Brain pericyte (primary cell): ENCODE results near the gene CNPY2.
"Not testable (repeated sequence)": the region's sequence is repeated elsewhere in the genome, so short reads cannot be mapped to it uniquely, and the experiment has no call there.

Experiments
- DNase-seq: peaks from one replicate; pipeline ENCODE4 v3.0.0-alpha.2; 2012; ENCODE audit warnings: low read depth, low spot score

The CNPY2 gene

GRCh38 chr12:56298828-56299227, 17.0 kb downstream of the CNPY2 start:
- DNase-seq: no peak

- DNase-seq: no peak
These were observed 18.4 kb downstream of the CNPY2 start for GRCh38 chr12:56297400-56297799.

GRCh38 chr12:56296295-56296694, 19.5 kb downstream of the CNPY2 start:
- no peak for DNase-seq

- no peak for DNase-seq
These were observed 22.0 kb downstream of the CNPY2 start for GRCh38 chr12:56293795-56294194.

- no peak for DNase-seq
These were observed 26.9 kb downstream of the CNPY2 start for GRCh38 chr12:56288705-56289387.

- DNase-seq: no peak
These were observed 29.6 kb downstream of the CNPY2 start for GRCh38 chr12:56286044-56286830.

GRCh38 chr12:56284263-56284662, 31.5 kb downstream of the CNPY2 start:
- not testable (repeated sequence) for DNase-seq

GRCh38 chr12:56282579-56282978, 33.2 kb downstream of the CNPY2 start:
- no peak for DNase-seq

GRCh38 chr12:56282030-56282429, 33.8 kb downstream of the CNPY2 start:
- DNase-seq: no peak

GRCh38 chr12:56280849-56281248, 34.9 kb downstream of the CNPY2 start:
- no peak for DNase-seq

- DNase-seq: no peak
These were observed 36.9 kb downstream of the CNPY2 start for GRCh38 chr12:56278905-56279304.

- no peak for DNase-seq
These were observed 41.5 kb downstream of the CNPY2 start for GRCh38 chr12:56274299-56274698.

GRCh38 chr12:56272468-56272867, 43.3 kb downstream of the CNPY2 start:
- not testable (repeated sequence) for DNase-seq

GRCh38 chr12:56271031-56271430, 44.8 kb downstream of the CNPY2 start:
- no peak for DNase-seq

GRCh38 chr12:56267443-56268071, 48.2 kb downstream of the CNPY2 start:
- no peak for DNase-seq

- peak; percentile 47 for DNase-seq
These were observed 48.9 kb downstream of the CNPY2 start, which contains the start of gene COQ10A for GRCh38 chr12:56266693-56267442. Gene COQ10A, plus strand, starts transcription at chr12:56266942. Its CDS starts 177 bp downstream, at chr12:56267119.

GRCh38 chr12:56266068-56266692, 49.6 kb downstream of the CNPY2 start:
- DNase-seq: not testable (repeated sequence)

GRCh38 chr12:56262955-56263354, 52.8 kb downstream of the CNPY2 start:
- not testable (repeated sequence) for DNase-seq

- no peak for DNase-seq
These were observed 54.1 kb downstream of the CNPY2 start for GRCh38 chr12:56261503-56262232.

GRCh38 chr12:56260921-56261320, 54.9 kb downstream of the CNPY2 start:
- no peak for DNase-seq

- no peak for DNase-seq
These were observed 55.4 kb downstream of the CNPY2 start for GRCh38 chr12:56260380-56260779.
